MM.1S (cell line): Measurements from ENCODE around the gene PEA15.

Experiments
- EZH2phosphoT487 ChIP-seq: fragments of 300-600 bp; sonication (generic); IDR thresholded peaks from 2 replicates; pipeline ENCODE4 v1.6.1; 2018; ENCODE audit warnings: antibody characterized with exemption, low read length
- TF ChIP-seq, protein P1 (sequence below): fragments of 300-600 bp; sonication (generic); IDR thresholded peaks from 2 replicates; pipeline ENCODE4 v1.5.1; 2016; ENCODE audit warnings: antibody characterized with exemption, low read length, mixed read lengths

DNA sequence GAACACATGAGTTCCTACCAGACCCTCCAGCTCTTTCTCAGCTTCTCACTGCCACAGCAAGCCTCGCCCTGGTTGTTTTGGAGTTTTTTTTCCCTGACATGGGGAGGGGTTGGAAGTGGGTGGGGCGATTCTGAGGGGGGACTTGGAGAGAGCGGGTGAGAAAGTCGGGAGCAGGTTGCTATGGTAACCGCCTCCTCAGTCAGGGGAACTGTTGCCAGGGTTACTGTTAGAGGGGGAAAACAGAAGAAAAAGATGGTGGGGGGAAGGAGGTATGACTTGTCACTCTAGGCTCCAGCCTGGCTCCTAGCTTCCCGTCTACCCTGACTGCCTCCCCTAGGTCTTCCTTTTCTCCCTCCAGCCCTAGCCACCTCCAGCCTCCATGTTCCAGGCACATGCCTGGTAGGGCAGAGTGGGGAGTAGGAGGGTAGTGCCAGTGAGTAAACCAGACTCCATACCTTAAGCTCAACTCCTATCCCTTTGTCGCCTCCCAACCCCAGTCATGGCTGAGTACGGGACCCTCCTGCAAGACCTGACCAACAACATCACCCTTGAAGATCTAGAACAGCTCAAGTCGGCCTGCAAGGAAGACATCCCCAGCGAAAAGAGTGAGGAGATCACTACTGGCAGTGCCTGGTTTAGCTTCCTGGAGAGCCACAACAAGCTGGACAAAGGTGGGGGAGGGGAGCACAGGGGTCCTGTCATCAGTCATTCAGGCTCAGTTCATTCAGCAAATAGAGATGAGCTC lies 6.0 kb downstream of the PEA15 start:
- TF ChIP-seq, protein P1, sequence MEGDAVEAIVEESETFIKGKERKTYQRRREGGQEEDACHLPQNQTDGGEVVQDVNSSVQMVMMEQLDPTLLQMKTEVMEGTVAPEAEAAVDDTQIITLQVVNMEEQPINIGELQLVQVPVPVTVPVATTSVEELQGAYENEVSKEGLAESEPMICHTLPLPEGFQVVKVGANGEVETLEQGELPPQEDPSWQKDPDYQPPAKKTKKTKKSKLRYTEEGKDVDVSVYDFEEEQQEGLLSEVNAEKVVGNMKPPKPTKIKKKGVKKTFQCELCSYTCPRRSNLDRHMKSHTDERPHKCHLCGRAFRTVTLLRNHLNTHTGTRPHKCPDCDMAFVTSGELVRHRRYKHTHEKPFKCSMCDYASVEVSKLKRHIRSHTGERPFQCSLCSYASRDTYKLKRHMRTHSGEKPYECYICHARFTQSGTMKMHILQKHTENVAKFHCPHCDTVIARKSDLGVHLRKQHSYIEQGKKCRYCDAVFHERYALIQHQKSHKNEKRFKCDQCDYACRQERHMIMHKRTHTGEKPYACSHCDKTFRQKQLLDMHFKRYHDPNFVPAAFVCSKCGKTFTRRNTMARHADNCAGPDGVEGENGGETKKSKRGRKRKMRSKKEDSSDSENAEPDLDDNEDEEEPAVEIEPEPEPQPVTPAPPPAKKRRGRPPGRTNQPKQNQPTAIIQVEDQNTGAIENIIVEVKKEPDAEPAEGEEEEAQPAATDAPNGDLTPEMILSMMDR = no peak
- no peak for TF ChIP-seq EZH2phosphoT487
